ENCODE measurements around the gene PLXNA4.

The PLXNA4 gene

DNA sequence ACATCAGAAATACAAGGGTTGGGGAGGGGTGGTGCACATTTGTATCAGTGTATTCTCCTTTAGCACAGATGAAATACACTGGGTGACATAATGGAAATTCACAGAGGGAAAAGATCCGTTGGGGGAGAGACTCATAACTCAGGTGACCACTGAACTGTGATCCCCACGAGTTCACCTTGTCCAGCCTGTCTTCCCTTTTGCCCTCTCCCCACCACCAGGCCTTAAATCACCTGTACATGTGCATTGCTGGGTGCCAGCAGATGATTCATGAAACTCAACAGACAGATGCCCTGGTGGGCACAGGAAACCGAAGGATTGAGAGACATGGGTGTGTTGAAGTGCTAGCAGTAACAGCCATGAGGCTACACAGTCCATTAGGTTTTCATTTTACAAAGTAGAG is 253.3 kb downstream of the PLXNA4 start:
- DNase-seq: no peak
- intact Hi-C loops (cut with DNase I): no loop called here

- intact Hi-C loops (cut with DNase I): no loop called here
Observed at GRCh38 chr7:132321387-132321786, 254.9 kb downstream of the PLXNA4 start.

DNA sequence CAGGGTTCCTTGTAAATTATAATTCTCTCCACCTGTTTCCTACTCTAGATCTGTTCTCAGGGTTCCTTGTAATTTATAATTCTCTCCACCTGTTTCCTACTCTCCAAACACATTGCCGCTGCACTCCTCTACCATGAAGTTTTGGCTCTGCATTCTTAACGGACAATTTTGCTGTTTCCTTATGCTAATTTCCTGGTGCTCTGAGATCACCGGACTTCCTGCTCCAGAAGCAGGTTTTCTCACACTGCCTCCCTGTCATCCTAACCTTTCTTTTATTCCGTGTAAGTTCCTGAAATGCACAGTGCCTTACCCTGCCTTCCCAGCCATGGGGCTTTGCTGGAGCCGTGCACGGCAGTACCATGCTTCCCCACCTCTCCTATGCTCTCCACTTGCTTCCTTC is 256.8 kb downstream of the PLXNA4 start:
- intact Hi-C loops (cut with DNase I): loop anchor here (5.0 kb wide), 1 partner anchor 263 kb away; no protein-coding TSS in a partner anchor
- DNase-seq: no peak

More at GRCh38 chr7:132321387-132321786, 254.9 kb downstream of the PLXNA4 start:
- DNase-seq: no peak

GRCh38 chr7:132318352-132319318 is 257.6 kb downstream of the PLXNA4 start:
- intact Hi-C loops (cut with DNase I): loop anchor here (5.0 kb wide), 1 partner anchor 264 kb away; no protein-coding TSS in a partner anchor
- DNase-seq: peak; percentile 67 to 95 (median 88)

- no peak for DNase-seq
- intact Hi-C loops (cut with DNase I): loop anchor here (5.0 kb wide), 1 partner anchor 264 kb away; no protein-coding TSS in a partner anchor
Observed at GRCh38 chr7:132317701-132318351, 258.4 kb downstream of the PLXNA4 start.

DNA sequence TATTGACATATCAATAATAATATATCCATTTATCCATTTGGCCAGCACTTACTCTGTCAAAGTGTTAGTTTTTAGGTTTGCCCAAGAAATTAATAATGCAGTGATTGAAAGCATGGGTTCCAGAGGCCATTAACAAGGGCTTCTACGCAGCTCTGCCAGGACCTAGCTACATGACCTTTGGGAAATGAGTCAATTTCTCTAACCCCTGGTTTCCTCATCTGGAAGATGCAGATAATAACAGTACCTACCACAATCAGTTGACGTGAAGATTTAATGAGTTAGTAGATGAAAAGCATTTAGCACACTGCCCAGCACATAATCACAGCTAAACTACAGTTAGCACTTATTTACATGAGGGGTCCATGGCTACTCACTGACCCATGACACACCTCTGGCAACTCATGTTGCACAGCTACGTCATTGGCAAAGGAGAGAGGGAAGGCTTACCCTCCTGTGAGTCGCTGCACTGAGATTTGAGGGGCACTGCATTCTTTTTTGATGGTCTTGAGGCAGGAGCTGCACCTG is 263.7 kb downstream of the PLXNA4 start:
- DNase-seq: no peak
- intact Hi-C loops (cut with DNase I): no loop called here

DNA sequence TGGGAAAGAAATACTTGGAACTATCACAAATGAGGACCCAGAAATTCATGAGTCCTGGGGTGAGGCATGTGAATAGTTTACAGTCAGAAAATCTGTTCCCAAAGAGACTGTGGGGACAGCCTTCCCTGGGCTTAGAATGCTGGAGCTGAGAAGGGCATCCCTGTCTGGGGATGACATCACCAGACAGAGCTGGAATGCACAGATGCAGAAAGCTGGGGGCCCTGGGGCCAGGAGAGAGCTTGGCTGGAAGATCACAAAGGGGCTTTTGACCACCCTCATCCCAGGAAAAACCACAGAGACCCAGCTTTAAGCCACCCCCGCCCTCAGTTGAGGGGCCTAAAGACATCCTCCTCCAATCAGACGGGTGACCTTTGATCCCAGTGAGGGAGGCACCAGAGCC is 264.5 kb downstream of the PLXNA4 start:
- DNase-seq: no peak
- intact Hi-C loops (cut with DNase I): no loop called here

DNA sequence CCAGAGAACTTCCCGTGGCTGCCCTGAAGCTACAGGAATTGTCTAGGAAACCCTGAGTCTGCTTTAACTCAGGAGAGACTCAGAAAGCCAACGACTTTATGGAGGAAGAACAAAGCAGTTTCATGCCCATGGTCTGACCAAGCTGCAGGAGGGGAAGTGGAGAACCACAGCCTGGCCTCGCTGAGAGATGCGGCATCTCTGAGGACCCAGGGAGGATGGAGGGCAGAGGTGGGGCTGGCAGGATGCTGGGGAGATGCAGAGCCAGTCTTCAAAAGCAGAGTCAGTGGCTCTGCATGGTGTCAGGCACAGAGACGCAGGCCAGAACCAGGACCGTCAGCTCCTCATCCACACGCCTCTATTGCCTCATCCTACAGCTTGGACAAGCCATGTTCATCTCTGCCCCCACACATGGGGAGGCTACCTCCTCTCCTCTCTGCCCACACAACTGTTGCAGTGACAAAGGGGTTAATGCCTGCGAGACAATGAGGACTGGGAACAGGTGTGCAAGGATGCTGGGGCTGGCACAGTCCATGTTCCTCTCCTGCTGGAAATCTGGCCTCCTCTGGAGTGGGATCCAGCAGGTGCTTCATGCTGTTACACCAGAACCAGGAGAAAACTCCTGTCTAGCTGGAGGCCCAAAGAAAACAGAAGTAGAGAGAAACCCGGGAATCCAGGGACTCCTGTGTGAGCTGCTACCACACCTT is 267.0 kb downstream of the PLXNA4 start:
- DNase-seq: no peak
- intact Hi-C loops (cut with DNase I): no loop called here

DNA sequence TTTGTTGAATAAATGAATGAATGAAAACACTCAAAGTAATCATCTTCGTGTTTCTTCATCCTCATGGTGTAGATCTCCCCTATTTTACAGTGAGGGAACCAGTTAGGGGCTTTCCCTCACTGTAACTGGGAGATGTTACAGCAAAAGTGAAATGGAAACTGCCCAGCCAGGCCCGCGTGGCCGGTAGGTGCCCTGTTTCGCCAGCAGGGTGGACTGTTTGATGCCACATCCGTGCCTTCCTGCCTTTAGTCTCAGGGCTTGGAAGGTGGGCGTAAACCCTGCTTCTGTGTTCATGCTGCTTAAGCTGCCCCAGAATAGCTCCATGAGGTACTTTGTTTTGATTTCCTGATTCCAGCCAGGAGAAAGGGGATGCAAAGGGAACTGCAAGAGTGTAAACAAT is 268.8 kb downstream of the PLXNA4 start:
- intact Hi-C loops (cut with DNase I): no loop called here
- DNase-seq: no peak

DNA sequence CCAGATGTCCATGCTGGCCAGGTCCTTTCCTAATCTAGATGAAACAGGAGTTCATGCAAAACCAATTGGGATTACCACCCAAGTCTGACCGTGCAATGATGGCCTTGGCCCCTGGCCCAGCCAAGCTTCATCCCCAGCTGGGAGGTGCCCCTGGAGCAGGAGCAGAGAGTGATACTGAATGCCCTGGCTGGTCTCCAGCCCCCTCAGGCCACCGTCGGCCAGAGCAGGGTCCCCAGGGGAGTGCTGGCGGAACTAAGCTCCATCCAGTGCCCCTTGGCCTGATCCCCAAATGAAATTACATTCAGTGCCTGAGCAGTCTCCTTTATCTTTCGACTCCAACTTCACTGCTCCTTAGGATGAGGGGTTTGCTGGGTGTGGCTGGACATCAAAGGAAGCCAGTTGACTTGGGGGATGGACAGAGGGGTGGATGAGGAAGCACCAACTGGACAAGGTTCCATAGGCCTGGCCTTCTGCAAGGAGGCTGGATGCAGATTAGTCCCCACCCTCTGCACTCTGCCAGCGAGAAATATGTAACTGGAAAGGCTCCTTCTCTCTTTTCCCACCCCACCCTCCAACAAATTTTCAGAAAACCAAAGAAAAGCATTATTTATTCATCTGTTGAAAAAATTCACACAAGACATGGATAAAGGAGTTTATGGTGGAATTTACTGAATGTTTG is 275.5 kb downstream of the PLXNA4 start:
- DNase-seq: no peak
- intact Hi-C loops (cut with DNase I): no loop called here

DNA sequence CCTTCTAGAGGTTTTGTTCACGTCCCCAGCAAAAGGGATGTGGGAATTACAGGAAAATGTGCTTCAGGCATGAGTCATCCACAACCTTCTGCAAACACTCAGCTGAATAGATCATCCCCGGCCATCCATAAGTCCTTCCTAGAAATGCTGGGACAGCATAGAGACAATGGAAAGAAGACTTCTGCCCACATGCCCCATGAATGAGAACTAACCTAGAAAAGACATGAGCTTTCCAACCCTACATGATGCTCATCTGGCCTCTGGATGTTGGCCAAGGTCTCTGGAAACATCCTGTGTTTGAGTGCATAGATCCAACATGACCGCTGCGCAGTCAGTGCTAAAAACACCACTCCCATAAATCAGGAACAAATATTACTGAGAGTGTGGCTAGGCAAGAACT is 277.5 kb downstream of the PLXNA4 start:
- intact Hi-C loops (cut with DNase I): no loop called here
- peak in 4 of 42 donors; percentile 11 to 49 (median 32) for DNase-seq

DNA sequence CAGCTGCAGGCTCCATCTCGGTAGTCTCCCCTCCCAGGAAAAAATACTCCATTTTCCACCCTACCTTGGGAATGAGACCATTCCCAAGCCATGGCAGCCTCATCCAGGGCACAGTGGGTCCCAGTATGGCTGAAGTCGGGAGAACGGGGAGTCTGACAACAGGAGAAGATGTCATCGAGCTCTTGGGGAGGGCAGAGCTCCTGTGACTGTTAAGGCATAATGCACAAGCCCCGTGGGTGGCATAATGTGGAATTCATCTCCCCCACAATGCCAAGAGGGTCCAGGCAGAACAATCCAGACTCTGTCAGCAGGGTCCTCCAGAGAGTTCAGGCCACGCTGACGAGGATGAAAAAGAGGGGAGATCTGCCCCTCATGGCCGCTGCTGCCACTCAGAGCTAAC is 279.4 kb downstream of the PLXNA4 start:
- intact Hi-C loops (cut with DNase I): no loop called here
- peak in 8 of 42 donors; percentile 20 to 67 (median 29) for DNase-seq

- intact Hi-C loops (cut with DNase I): no loop called here
- no peak for DNase-seq
Observed at GRCh38 chr7:132295175-132295574, 281.1 kb downstream of the PLXNA4 start.

GRCh38 chr7:132292803-132293202 is 283.5 kb downstream of the PLXNA4 start:
- DNase-seq: no peak
- intact Hi-C loops (cut with DNase I): no loop called here

DNA sequence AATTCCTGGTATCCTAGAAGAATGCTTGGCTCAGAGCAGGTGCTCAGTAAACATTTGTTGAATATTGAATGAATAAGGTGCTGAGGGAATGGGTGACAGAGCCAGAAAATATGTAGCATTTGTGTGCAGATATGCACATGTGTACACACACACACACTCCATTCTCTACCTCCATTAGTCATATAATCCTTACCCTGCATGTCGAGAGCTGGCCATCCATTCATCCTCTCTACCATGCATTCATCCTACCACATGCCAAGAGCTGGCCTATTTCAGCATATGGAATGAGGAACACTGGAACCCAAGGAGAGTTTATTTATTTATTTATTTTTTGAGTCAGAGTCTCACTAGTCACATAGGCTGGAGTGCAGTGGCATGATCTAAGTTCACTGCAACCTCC is 284.8 kb downstream of the PLXNA4 start:
- no peak for DNase-seq
- intact Hi-C loops (cut with DNase I): no loop called here

DNA sequence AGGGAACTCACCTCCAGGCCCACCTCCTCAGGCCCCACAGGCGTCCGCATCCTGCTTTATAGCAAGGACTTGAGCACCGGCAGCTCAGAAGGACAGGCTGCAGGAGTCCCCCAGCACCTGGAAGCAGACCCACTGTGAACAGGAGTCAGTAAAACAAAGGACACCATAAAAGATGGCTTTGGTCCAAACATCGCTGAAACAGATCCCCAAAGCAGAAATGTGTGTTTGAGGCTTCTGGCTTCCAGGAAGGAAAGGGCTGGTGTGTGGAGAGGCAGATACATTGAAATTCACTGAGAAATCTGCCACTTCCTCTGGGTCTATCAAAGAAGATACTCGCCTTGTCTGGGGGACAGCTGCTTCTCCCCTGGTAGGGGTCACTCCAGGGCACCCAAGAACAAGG is 286.2 kb downstream of the PLXNA4 start:
- DNase-seq: no peak
- intact Hi-C loops (cut with DNase I): no loop called here

GRCh38 chr7:132286836-132287235 is 289.4 kb downstream of the PLXNA4 start:
- no peak for DNase-seq
- intact Hi-C loops (cut with DNase I): no loop called here

- no peak for DNase-seq
- intact Hi-C loops (cut with DNase I): no loop called here
Observed at GRCh38 chr7:132280335-132280734, 295.9 kb downstream of the PLXNA4 start.

DNA sequence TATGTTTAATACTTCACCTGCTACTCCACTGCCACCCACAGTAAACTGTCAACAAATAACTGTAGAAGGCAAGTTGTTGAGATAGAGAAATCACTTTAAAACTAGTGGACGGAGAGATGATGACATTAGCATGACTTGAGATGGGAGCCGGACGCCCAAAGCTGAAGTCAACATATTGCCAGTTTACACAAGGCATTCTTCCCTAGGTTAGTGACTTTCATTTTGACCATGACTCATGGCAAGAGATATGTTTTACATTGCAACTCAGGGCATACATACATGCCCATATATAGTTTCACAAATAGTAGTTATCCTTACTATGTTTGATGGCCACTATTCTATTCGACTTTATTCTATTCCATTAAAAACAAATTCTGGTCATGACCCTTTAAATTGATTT is 296.6 kb downstream of the PLXNA4 start:
- no peak for DNase-seq
- intact Hi-C loops (cut with DNase I): no loop called here
